ENCODE results near the gene DYNLT4. TPM values are rescaled to one million over a fixed set of nuclear protein-coding genes. Genes with fewer than 3 reads are reported as not detected.

The DYNLT4 gene
- total RNA-seq, 4 donors from 2014 or later: not detected

GRCh38 chr1:44807364-44808062, 362 bp upstream of the DYNLT4 start:
- peaks cover 83% of the 10 kb centered on the region for H3K4me1 ChIP-seq
- WGBS: 0% methylated on average over 9 of the region's 16 CpGs
- peak overlapping the region; percentile 94 for H3K27ac ChIP-seq
- peaks cover 40% of the 10 kb centered on the region for H3K36me3 ChIP-seq
- TF ChIP-seq EP300 (IDR thresholded peaks at IDR 0.05): no peak
- peak; percentile 7 to 55 for TF ChIP-seq POLR2A (IDR thresholded peaks at IDR 0.05)
- peak; percentile 68 to 92 (median 84) for TF ChIP-seq POLR2AphosphoS5 (IDR thresholded peaks at IDR 0.05)
- no peak for TF ChIP-seq CTCF (IDR thresholded peaks at IDR 0.05)
- no peaks in the 10 kb centered on the region for H3K9me3 ChIP-seq
- no peaks in the 10 kb centered on the region for H3K27me3 ChIP-seq
- H3K4me3 ChIP-seq: peak overlapping the region; percentile 33
- peak; percentile 99 for DNase-seq (ENCODE audit: low spot score in 2 of 2)

- no peaks in the 10 kb centered on the region for H3K27me3 ChIP-seq
- H3K9me3 ChIP-seq: no peaks in the 10 kb centered on the region
- peaks cover 44% of the 10 kb centered on the region for H3K36me3 ChIP-seq
- over 99% methylated on average over 18 of the region's 70 CpGs for WGBS
- no peak overlapping the region for H3K4me3 ChIP-seq
- TF ChIP-seq POLR2AphosphoS5 (IDR thresholded peaks at IDR 0.05) (no peak), CTCF (IDR thresholded peaks at IDR 0.05) (no peak), POLR2A (IDR thresholded peaks at IDR 0.05) (no peak), EP300 (IDR thresholded peaks at IDR 0.05) (no peak)
- peaks cover 83% of the 10 kb centered on the region for H3K4me1 ChIP-seq
- peak; percentile 74 to 81 for DNase-seq (ENCODE audit: low spot score in 2 of 2)
- H3K27ac ChIP-seq: peak overlapping the region; percentile 94
Observed at GRCh38 chr1:44806025-44806703, 987 bp downstream of the DYNLT4 start.

- Histone ChIP-seq H3K4me3 (no peak overlapping the region), H3K9me3 (no peaks in the 10 kb centered on the region), H3K27ac (peak overlapping the region; percentile 16), H3K4me1 (peaks cover 80% of the 10 kb centered on the region), H3K27me3 (no peaks in the 10 kb centered on the region), H3K36me3 (peaks cover 44% of the 10 kb centered on the region)
- peak; percentile 63 to 70 for DNase-seq (ENCODE audit: low spot score in 2 of 2)
- TF ChIP-seq CTCF (IDR thresholded peaks at IDR 0.05) (no peak), POLR2AphosphoS5 (IDR thresholded peaks at IDR 0.05) (no peak), POLR2A (IDR thresholded peaks at IDR 0.05) (no peak), EP300 (IDR thresholded peaks at IDR 0.05) (no peak)
- 88% methylated on average over 18 of the region's 20 CpGs for WGBS
Observed at GRCh38 chr1:44805311-44806024, 1.7 kb downstream of the DYNLT4 start.

GRCh38 chr1:44803312-44804095, 3.6 kb downstream of the DYNLT4 start:
- no peaks in the 10 kb centered on the region for H3K9me3 ChIP-seq
- H3K36me3 ChIP-seq: peaks cover 44% of the 10 kb centered on the region
- no peak for TF ChIP-seq POLR2A (IDR thresholded peaks at IDR 0.05)
- no peak for TF ChIP-seq CTCF (IDR thresholded peaks at IDR 0.05)
- TF ChIP-seq EP300 (IDR thresholded peaks at IDR 0.05): no peak
- TF ChIP-seq POLR2AphosphoS5 (IDR thresholded peaks at IDR 0.05): no peak
- H3K27me3 ChIP-seq: no peaks in the 10 kb centered on the region
- 76% methylated on average over 3 of the region's 13 CpGs for WGBS
- peak; percentile 69 to 75 for DNase-seq (ENCODE audit: low spot score in 2 of 2)
- H3K4me1 ChIP-seq: peaks cover 69% of the 10 kb centered on the region
- H3K4me3 ChIP-seq: no peak overlapping the region
- peak overlapping the region; percentile 35 for H3K27ac ChIP-seq

Measured in suprapubic skin (tissue), 4 donors.